Measurements from ENCODE around the gene RAD51D.
"Not testable (repeated sequence)": the region's sequence is repeated elsewhere in the genome, so short reads cannot be mapped to it uniquely, and the experiment has no call there.

Gene RAD51D

GRCh38 chr17:35119370-35120165 lies at the start of gene RAD51D:
Gene RAD51D (minus strand): TSS chr17:35119860. CDS start chr17:35119613, 247 bp downstream.
- peak; percentile 80 for DNase-seq

- no peak for DNase-seq
Observed at GRCh38 chr17:35167666-35168065, 48.0 kb upstream of the RAD51D start.

- no peak for DNase-seq
Observed at GRCh38 chr17:35167046-35167445, 47.4 kb upstream of the RAD51D start.

DNA sequence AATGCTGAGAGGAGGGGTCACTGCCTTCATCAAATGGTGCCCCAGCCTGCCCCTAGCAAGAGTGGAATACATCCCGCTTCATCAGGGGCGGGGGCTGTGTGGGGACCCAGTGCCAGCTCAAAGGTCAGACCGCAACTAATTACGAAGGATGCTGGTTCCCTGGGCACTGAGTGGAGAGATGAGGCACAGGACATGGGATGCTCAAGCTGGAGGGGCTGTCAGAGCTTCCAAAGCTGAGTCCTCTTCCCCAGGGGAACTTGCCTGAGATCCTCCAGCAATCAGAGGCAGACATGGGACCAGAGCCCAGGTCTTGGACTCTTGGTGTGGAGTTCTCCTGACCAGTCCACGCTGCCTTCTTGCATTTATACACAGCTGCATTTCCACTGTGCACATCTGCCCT lies 46.9 kb upstream of the RAD51D start:
- DNase-seq, result no peak

- DNase-seq, result no peak
Observed at GRCh38 chr17:35164716-35165115, 45.1 kb upstream of the RAD51D start.

DNA sequence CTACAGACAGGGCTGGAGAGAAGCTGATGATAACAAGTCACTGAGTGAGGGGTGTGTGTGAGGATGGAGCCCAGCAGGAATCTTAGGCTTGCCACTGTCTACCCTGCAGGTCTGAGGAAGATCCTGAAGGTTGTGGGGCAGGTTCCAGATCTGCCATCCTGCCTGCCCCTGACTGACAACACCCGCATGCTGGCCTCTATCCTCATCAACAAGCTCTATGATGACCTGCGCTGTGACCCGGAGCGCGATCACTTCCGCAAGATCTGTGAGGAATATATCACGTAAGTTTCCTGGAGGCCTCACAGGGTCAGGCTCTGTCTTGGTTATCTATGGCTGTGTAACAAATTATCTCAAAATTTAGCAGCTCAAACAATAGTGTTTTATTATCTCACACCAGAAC lies 44.2 kb upstream of the RAD51D start:
- no peak for DNase-seq

GRCh38 chr17:35162755-35163154 lies 43.1 kb upstream of the RAD51D start:
- DNase-seq, result no peak

DNA sequence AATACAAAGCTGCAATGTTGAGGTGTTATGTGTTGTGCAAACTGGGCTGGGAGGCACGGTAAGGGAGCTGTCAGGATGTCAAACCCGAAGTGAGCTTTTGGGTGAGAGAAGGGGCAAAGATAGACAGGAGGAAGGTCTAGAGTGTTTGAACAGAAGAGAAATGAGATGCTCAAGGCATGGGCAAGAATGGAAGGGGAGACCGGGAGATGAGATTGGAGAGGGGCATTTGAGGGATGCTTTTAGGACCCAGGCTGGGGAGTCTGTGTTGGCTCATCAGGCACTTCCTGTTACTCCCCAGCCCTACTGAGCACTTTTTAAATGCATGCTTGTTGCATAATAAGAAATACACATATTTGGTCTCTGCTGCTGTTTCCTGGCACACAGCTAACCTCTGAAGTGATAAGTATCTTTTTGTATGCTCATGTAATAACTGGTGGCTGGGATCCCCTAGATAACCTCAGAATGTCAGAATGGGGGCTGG lies 41.7 kb upstream of the RAD51D start:
- DNase-seq, result no peak

DNA sequence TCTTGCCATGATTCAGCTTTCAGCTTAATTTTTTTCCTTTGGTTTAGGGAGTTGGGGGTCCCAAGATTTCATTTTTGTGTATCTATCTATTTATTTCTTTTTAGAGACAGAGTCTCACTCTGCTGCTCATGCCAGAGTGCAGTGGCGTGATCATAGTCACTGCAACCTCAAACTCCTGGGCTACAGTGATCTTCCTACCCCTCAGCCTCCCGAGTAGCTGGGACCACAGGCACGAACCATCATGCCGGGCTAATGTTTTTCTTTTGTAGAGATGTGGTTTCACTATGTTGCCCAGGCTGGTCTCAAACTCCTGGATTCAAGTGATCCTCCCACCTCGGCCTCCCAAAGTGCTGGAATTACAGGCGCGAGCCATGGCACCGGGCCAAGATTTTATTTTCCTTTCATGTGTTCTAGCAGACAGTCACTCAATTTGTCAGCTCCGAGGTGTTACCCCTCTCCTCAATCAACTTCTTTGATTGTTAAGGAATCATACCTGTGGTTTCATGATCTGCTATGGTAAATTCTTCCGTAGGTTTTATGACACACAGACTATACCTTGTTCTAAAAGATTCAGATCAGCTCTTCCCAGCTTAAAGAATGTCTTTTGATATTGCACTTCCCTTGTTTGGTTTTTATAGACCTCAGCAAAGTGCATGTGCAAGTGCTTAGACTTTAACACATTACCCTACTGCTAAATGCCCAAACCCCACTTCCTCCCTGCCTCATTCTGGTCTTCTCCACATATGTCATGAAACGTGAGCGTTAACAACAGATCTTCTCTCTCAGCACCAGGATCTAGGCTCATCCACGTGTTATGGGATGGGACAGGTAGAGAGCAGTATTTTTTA lies 40.9 kb upstream of the RAD51D start:
- DNase-seq, result no peak

- DNase-seq, result no peak
Observed at GRCh38 chr17:35159940-35160339, 40.3 kb upstream of the RAD51D start.

DNA sequence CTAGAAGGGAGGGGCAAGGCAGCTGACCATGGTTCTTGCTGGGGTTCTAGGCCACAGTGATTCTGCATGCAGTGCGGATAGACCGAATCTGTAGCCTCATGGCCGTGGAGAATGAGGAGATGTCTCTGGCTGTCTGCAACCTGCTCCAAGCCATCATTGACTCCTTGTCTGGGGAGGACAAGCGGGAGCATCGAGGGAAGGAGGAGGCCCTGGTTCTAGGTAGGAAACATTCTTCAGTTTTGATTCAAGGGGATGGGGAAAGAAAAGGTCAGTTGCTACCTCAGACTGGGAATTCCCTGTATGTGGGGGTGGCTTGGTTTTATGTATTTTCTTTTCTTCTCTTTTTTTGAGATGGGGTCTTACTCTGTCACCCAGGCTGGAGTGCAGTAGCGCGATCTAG lies 35.6 kb upstream of the RAD51D start:
- DNase-seq, result no peak

DNA sequence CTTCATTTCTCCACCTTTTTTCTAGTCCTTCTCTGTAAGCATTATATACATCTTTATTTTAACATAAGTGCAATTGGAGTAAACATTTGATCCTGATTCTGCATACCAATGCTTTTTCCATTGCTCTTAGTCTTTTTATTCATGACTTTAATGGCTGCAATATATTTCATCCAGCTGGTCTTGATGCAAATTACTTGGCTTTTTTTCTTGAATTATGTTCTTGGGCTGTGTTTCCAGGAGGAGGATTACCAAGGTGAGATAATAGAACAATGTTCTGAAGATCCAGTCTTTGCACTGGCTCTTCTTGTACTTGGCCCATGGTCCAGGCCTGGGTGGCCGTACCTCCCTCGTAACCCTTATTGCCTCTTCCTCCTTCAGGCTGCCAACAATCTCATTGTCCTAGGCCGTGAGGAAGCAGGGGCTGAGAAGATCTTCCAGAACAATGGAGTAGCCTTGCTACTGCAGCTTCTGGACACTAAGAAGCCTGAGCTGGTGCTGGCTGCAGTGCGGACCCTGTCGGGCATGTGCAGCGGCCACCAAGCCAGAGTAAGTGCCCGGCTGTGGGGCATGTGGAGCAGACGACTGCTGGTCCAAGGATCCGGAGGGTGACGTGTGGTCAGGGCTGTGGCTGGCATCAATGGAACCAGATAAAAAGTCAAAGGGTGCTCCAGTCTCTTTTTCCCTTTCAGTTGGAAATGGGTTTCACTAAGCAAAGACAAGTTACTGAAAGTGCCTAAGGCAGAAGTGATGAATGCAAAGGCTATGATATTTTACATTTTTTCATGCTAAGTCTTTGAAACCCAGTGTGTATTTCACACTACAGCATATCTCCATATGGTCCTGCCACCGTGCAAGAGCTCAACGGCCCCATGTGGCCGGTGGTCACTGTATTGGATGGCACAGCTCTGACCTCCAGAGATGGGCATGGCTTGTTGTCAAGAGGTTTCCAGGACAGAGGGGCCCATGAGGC lies 34.8 kb upstream of the RAD51D start:
- DNase-seq, result no peak

DNA sequence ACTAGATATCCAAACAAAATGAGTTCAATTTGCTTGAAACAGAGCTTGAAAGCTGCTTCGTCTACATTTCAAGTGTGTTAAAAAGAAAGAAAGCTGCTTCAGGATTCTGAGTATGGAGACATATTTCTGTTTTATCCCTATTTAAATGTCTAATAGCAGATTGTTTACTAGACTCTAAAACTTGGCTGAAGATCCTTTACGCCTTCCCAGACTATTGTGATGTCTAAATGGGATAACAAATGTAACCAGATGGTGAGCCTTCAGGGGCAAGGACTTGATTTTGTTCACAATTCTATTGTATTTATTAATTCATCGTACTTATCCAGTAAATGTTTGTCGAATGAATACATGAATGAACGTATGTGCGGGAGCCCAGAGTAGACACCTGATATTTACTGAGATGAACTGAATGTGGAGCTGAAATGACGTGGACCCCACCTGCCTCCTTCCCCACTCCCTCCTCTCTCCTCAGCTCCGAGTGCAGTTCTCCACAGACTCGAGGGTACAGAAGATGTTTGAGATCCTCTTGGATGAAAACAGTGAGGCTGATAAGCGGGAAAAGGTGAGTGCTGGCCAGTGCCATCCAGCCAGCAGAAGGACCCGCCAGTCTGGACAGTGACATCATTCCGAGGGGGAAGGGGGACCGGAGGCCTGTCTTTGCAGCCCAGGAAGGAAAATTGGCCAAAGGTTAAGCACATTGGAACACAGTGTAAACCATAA lies 32.9 kb upstream of the RAD51D start:
- no peak for DNase-seq

GRCh38 chr17:35151080-35151479 lies 31.4 kb upstream of the RAD51D start:
- not testable (repeated sequence) for DNase-seq

- DNase-seq, result no peak
Observed at GRCh38 chr17:35149941-35150340, 30.3 kb upstream of the RAD51D start.

- no peak for DNase-seq
Observed at GRCh38 chr17:35148144-35148543, 28.5 kb upstream of the RAD51D start.

DNA sequence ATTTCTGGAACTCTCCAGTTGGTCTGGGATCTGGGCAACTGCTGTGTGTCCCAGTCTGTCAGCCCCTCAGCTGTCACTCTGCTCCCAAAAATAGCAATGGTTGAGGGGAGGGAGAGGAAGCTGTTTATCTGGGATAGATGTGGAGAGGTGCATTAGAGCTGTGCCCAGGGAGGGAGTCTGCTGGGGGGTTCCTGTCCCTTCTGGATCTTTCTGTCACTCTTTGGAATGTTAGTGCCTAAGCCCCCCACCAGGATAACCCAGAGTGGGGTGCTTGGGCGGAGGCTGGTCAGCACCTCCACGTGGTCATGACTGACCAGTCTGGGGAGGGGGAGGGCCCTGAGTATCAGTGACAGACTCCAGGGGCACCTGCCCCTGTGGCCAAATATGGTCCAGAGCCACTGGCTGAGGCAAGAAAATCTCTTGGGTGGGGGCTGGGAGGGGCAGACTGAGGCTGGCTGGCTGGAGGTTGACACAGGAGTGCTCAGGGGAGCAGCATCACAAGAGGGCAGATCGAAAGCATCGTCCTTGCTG lies 27.8 kb upstream of the RAD51D start, which contains the start of gene UNC45B:
UNC45B (plus strand) TSS at position 443 of the 531 bp plus-strand sequence. CDS start 447 bp downstream, outside the sequence.
- DNase-seq, result no peak

GRCh38 chr17:35146214-35146833 lies 26.7 kb upstream of the RAD51D start:
- no peak for DNase-seq

DNA sequence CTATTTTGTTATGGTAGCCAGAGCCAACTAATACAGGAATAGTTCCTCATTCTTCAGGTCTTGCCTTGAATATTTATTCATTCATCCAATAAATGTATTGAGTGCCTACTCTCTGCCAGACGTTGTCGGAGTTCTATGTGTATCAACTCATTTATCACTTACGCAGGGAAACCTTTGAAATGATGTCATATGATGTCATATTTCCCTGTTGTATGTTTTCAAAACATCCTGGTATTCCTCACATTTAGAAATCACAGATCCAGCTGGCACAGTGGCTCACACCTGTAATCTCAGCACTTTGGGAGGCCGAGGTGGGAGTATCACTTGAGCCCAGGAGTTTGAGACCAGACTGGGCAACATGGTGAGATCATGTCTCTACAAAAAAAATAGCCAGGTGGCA lies 25.2 kb upstream of the RAD51D start:
- DNase-seq, result no peak

GRCh38 chr17:35142467-35142796 lies 22.8 kb upstream of the RAD51D start:
- DNase-seq, result no peak

Data from CD4-positive, alpha-beta T cell treated with Interleukin-15 for 1 hour (primary cell).